Natural killer cell (primary cell): Measurements from ENCODE around the gene ARHGAP26. TPM values are rescaled to one million over a fixed set of nuclear protein-coding genes. Genes with fewer than 3 reads are reported as not detected.
A peak's percentile ranks its signal among the peaks of the same experiment; 100 is the strongest.

Experiments used
- ATAC-seq, 3 donors: fragments of 150-1000 bp in 2 of 3; fragments of 200-7000 bp in 1 of 3; cut with Tn5 transposase; 1 replicate in 1 of 3; 2 replicates in 2 of 3; pipeline ENCODE4 v1.10.0; 2021; ENCODE audit warnings: mild to moderate bottlenecking in 2 of 3, moderate library complexity in 2 of 3
- DNase-seq, 2 donors: peaks; one replicate each; pipeline versions ENCODE4 v3.0.0 to v3.0.0-alpha.2; 2013 to 2021; ENCODE audit warnings: mixed read lengths in 1 of 2
- H3K27ac ChIP-seq: one replicate; pipeline ENCODE4 v1.5.1; 2013; ENCODE audit warnings: mild to moderate bottlenecking, low read length
- H3K27me3 ChIP-seq: one replicate; pipeline ENCODE4 v1.6.1; 2013; ENCODE audit warnings: low read length; ENCODE audit not compliant: control insufficient read depth, insufficient read depth
- H3K36me3 ChIP-seq: one replicate; pipeline ENCODE4 v1.6.1; 2013; ENCODE audit warnings: low read length; ENCODE audit not compliant: control insufficient read depth, insufficient read depth
- H3K4me1 ChIP-seq: one replicate; pipeline ENCODE4 v1.6.1; 2013; ENCODE audit warnings: low read length; ENCODE audit not compliant: control insufficient read depth, insufficient read depth
- H3K4me3 ChIP-seq: one replicate; pipeline ENCODE4 v1.5.1; 2013; ENCODE audit warnings: low read length
- H3K9me3 ChIP-seq: one replicate; pipeline ENCODE4 v1.6.1; 2013; ENCODE audit warnings: low read length; ENCODE audit not compliant: control insufficient read depth, insufficient read depth
- H3K27ac Mint-ChIP-seq, 2 donors: one replicate each; pipeline ENCODE4 v1.8.0; 2022; ENCODE audit warnings: mild to moderate bottlenecking in 2 of 2, mixed read lengths in 2 of 2, moderate library complexity in 1 of 2
- H3K27me3 Mint-ChIP-seq, 2 donors: one replicate each; pipeline ENCODE4 v1.8.0; 2022; ENCODE audit warnings: low read depth in 2 of 2, mixed read lengths in 2 of 2
- H3K36me3 Mint-ChIP-seq: one replicate; pipeline ENCODE4 v1.8.0; 2022; ENCODE audit warnings: mixed read lengths
- H3K4me1 Mint-ChIP-seq, 2 donors: one replicate each; pipeline ENCODE4 v1.8.0; 2022; ENCODE audit warnings: mixed read lengths in 2 of 2
- H3K4me3 Mint-ChIP-seq: one replicate; pipeline ENCODE4 v1.8.0; 2022; ENCODE audit warnings: mild to moderate bottlenecking, moderate library complexity, mixed read lengths
- H3K9me3 Mint-ChIP-seq, 2 donors: one replicate each; pipeline ENCODE4 v1.8.0; 2022; ENCODE audit warnings: mixed read lengths in 2 of 2
- WGBS: methylation state at CpG from one replicate; pipeline ENCODE4 v1.1.7; 2013; ENCODE audit warnings: missing lambda C conversion rate; ENCODE audit not compliant: insufficient coverage; 5-methylcytosine and 5-hydroxymethylcytosine counted together
- intact Hi-C: fragments of 100-400 bp; cut with micrococcal nuclease; formaldehyde crosslinking; loops from one replicate; pipeline ENCODE4 v1.14.2; 2022
- total RNA-seq, 4 donors: library from RNA; stranded (reverse); fragments of 120-200 nt in 1 of 4; gene quantifications; one replicate each; pipeline versions ENCODE4 v1.2.3 to v1.2.4, GENCODE V29; 2013 to 2022
- TF ChIP-seq, protein P1 (sequence below): fragments of 200-600 bp; IDR thresholded peaks from one replicate; pipeline ENCODE4 v1.8.0; 2022; ENCODE audit warnings: antibody characterized with exemption

Gene ARHGAP26
- total RNA-seq, 3 donors from 2014 or later (not counting 1 experiment from before 2014, with no cell fraction given), result 153 to 159 (median 158) TPM

GRCh38 chr5:143187495-143187894 is 417.3 kb downstream of the ARHGAP26 start:
- Histone ChIP-seq H3K27ac (no peak overlapping the region), H3K4me3 (no peak overlapping the region), H3K9me3 (peaks cover 5% of the 10 kb centered on the region), H3K27me3 (no peaks in the 10 kb centered on the region), H3K36me3 (no peaks in the 10 kb centered on the region), H3K4me1 (peaks cover 12% of the 10 kb centered on the region)
- H3K4me1 Mint-ChIP-seq, result peaks cover 33 to 40% of the 10 kb centered on the region in 2 donors
- 91% methylated on average over 8 of the region's 8 CpGs for WGBS
- TF ChIP-seq, protein P1, sequence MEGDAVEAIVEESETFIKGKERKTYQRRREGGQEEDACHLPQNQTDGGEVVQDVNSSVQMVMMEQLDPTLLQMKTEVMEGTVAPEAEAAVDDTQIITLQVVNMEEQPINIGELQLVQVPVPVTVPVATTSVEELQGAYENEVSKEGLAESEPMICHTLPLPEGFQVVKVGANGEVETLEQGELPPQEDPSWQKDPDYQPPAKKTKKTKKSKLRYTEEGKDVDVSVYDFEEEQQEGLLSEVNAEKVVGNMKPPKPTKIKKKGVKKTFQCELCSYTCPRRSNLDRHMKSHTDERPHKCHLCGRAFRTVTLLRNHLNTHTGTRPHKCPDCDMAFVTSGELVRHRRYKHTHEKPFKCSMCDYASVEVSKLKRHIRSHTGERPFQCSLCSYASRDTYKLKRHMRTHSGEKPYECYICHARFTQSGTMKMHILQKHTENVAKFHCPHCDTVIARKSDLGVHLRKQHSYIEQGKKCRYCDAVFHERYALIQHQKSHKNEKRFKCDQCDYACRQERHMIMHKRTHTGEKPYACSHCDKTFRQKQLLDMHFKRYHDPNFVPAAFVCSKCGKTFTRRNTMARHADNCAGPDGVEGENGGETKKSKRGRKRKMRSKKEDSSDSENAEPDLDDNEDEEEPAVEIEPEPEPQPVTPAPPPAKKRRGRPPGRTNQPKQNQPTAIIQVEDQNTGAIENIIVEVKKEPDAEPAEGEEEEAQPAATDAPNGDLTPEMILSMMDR, result no peak
- no peak overlapping the region for H3K4me3 Mint-ChIP-seq
- intact Hi-C loops, result no loop called here
- H3K27me3 Mint-ChIP-seq, result no peaks in the 10 kb centered on the region
- no peak for DNase-seq
- no peaks in the 10 kb centered on the region for H3K9me3 Mint-ChIP-seq
- no peak overlapping the region for H3K27ac Mint-ChIP-seq
- ATAC-seq, result no peak
- peaks cover 9% of the 10 kb centered on the region for H3K36me3 Mint-ChIP-seq

- Histone ChIP-seq H3K27ac (no peak overlapping the region), H3K9me3 (peaks cover 5% of the 10 kb centered on the region), H3K4me1 (peaks cover 6% of the 10 kb centered on the region), H3K4me3 (no peak overlapping the region), H3K27me3 (no peaks in the 10 kb centered on the region), H3K36me3 (no peaks in the 10 kb centered on the region)
- H3K36me3 Mint-ChIP-seq, result peaks cover 9% of the 10 kb centered on the region
- H3K27me3 Mint-ChIP-seq, result no peaks in the 10 kb centered on the region
- no peaks in the 10 kb centered on the region for H3K9me3 Mint-ChIP-seq
- no peak for DNase-seq
- H3K27ac Mint-ChIP-seq, result peak overlapping the region in 1 of 2 donors; percentile 32
- H3K4me1 Mint-ChIP-seq, result peaks cover 33 to 34% of the 10 kb centered on the region in 2 donors
- no peak overlapping the region for H3K4me3 Mint-ChIP-seq
- 87% methylated on average over 2 of the region's 2 CpGs for WGBS
- intact Hi-C loops, result no loop called here
- ATAC-seq, result no peak
- TF ChIP-seq, protein P1, result no peak
Measured at GRCh38 chr5:143188083-143188482, 417.9 kb downstream of the ARHGAP26 start.

- DNase-seq (no peak), ATAC-seq (peak in 2 of 3 donors; percentile 35 to 37)
- Histone ChIP-seq H3K9me3 (peaks cover 5% of the 10 kb centered on the region), H3K27me3 (no peaks in the 10 kb centered on the region), H3K4me1 (no peaks in the 10 kb centered on the region), H3K4me3 (no peak overlapping the region), H3K36me3 (no peaks in the 10 kb centered on the region), H3K27ac (no peak overlapping the region)
- intact Hi-C loops, result no loop called here
- WGBS, result 78% methylated on average over 3 of the region's 3 CpGs
- H3K27ac Mint-ChIP-seq, result no peak overlapping the region
- H3K4me1 Mint-ChIP-seq, result peaks cover 27 to 28% of the 10 kb centered on the region in 2 donors
- H3K36me3 Mint-ChIP-seq, result peaks cover 9% of the 10 kb centered on the region
- TF ChIP-seq, protein P1, result no peak
- H3K4me3 Mint-ChIP-seq, result no peak overlapping the region
- no peaks in the 10 kb centered on the region for H3K27me3 Mint-ChIP-seq
- H3K9me3 Mint-ChIP-seq, result no peaks in the 10 kb centered on the region
Measured at GRCh38 chr5:143188692-143189091, 418.5 kb downstream of the ARHGAP26 start.

- H3K9me3 ChIP-seq, result peaks cover 5% of the 10 kb centered on the region
- H3K27ac Mint-ChIP-seq, result peak overlapping the region in 1 of 2 donors; percentile 31
- H3K4me1 ChIP-seq, result no peaks in the 10 kb centered on the region
- no peak for ATAC-seq
- 93% methylated on average over 3 of the region's 3 CpGs for WGBS
- peaks cover 20 to 26% of the 10 kb centered on the region in 2 donors for H3K4me1 Mint-ChIP-seq
- intact Hi-C loops, result loop anchor here (10.0 kb wide), 1 partner anchor 634 kb away; no protein-coding TSS in a partner anchor
- TF ChIP-seq, protein P1, result no peak
- H3K4me3 ChIP-seq, result no peak overlapping the region
- H3K27ac ChIP-seq, result no peak overlapping the region
- no peak overlapping the region for H3K4me3 Mint-ChIP-seq
- H3K36me3 Mint-ChIP-seq, result peaks cover 9% of the 10 kb centered on the region
- H3K27me3 Mint-ChIP-seq, result no peaks in the 10 kb centered on the region
- H3K27me3 ChIP-seq, result no peaks in the 10 kb centered on the region
- H3K36me3 ChIP-seq, result no peaks in the 10 kb centered on the region
- no peaks in the 10 kb centered on the region for H3K9me3 Mint-ChIP-seq
- no peak for DNase-seq
Measured at GRCh38 chr5:143190260-143190810, 420.2 kb downstream of the ARHGAP26 start.
